Loucy (cell line): ENCODE results near the gene RHOG.
"Not testable (repeated sequence)": the region's sequence is repeated elsewhere in the genome, so short reads cannot be mapped to it uniquely, and the experiment has no call there.

ENCODE experiments used
- H2AFZ ChIP-seq: fragments of 200-600 bp; sonication (generic); 2 replicates; pipeline ENCODE4 v1.6.0; 2016; ENCODE audit warnings: antibody characterized with exemption, mild to moderate bottlenecking, low read length, moderate library complexity
- H3F3A ChIP-seq: fragments of 200-600 bp; 2 replicates; pipeline ENCODE4 v1.6.0; 2016; ENCODE audit warnings: antibody characterized with exemption, low read depth, mild to moderate bottlenecking
- H3K27me3 ChIP-seq: fragments of 200-600 bp; sonication (generic); 2 replicates; pipeline ENCODE4 v1.6.1; 2014; ENCODE audit warnings: low read length, mild to moderate bottlenecking; ENCODE audit not compliant: insufficient read depth, poor library complexity, severe bottlenecking
- H3K36me3 ChIP-seq: fragments of 200-600 bp; sonication (generic); 2 replicates; pipeline ENCODE4 v1.6.1; 2016; ENCODE audit warnings: low read length; ENCODE audit not compliant: insufficient read depth
- H3K4me1 ChIP-seq: fragments of 200-600 bp; sonication (generic); 2 replicates; pipeline ENCODE4 v1.5.1; 2014; ENCODE audit warnings: low read length, mild to moderate bottlenecking; ENCODE audit not compliant: insufficient read depth, poor library complexity, severe bottlenecking
- H3K4me2 ChIP-seq: fragments of 200-600 bp; sonication (generic); 2 replicates; pipeline ENCODE4 v1.6.0; 2014; ENCODE audit warnings: antibody characterized with exemption, low read length, low read depth, mild to moderate bottlenecking; ENCODE audit not compliant: poor library complexity, severe bottlenecking
- H3K4me3 ChIP-seq: fragments of 200-600 bp; sonication (generic); 2 replicates; pipeline ENCODE4 v1.5.1; 2014; ENCODE audit warnings: low read length, mild to moderate bottlenecking, mixed read lengths; ENCODE audit not compliant: poor library complexity, severe bottlenecking
- H3K79me2 ChIP-seq: fragments of 200-600 bp; sonication (generic); 2 replicates; pipeline ENCODE4 v1.6.1; 2014; ENCODE audit warnings: low read length; ENCODE audit not compliant: insufficient read depth
- H3K9ac ChIP-seq: fragments of 200-600 bp; sonication (generic); 2 replicates; pipeline ENCODE4 v1.6.0; 2014; ENCODE audit warnings: mild to moderate bottlenecking, low read depth, low read length, moderate library complexity; ENCODE audit not compliant: poor library complexity, severe bottlenecking
- H3K9me2 ChIP-seq: fragments of 200-600 bp; sonication (generic); replicated peaks from 2 replicates; pipeline ENCODE4 v1.6.1; 2016; ENCODE audit warnings: low read depth, low read length, mixed read lengths
- H3K9me3 ChIP-seq: fragments of 200-600 bp; sonication (generic); 2 replicates; pipeline ENCODE4 v1.6.1; 2014; ENCODE audit warnings: mild to moderate bottlenecking, antibody characterized with exemption, low read length, low read depth; ENCODE audit not compliant: insufficient read depth
- H4K20me1 ChIP-seq: fragments of 200-600 bp; sonication (generic); 2 replicates; pipeline ENCODE4 v1.6.0; 2014; ENCODE audit warnings: antibody characterized with exemption, low read length, mild to moderate bottlenecking; ENCODE audit not compliant: insufficient read depth, poor library complexity, severe bottlenecking
- CTCF ChIP-seq: fragments of 200-600 bp; sonication (generic); conservative IDR thresholded peaks from 2 replicates; pipeline ENCODE4 v1.5.1; 2014; ENCODE audit warnings: mild to moderate bottlenecking, antibody characterized with exemption, low read length
- EZH2phosphoT487 ChIP-seq: fragments of 200-600 bp; IDR thresholded peaks from 2 replicates; pipeline ENCODE4 v1.6.1; 2018; ENCODE audit warnings: antibody characterized with exemption, mild to moderate bottlenecking, moderate library complexity, borderline replicate concordance

The RHOG gene

DNA sequence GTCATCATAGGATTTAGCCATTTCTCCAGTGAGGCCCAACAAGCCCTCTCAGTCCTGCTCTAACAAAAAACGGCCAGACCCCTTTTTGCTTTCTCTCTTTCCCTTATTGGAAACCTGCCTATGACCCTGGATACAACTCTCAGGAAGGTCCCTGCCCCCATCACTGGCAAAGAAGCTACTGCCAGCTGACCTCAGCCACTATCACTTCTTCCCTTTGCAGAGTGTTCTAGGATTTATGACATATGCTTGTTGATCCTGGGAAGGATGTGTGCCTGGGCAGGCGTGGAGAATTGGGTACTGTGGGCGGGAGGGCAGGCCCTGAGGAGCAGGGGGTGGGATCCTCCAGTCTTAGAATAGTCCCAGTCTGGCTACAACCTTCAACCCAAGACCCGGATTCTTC is 24.9 kb downstream of the RHOG start:
- Histone ChIP-seq H3F3A (no peaks in the 10 kb centered on the region), H2AFZ (no peak overlapping the region), H3K4me1 (peaks cover 9% of the 10 kb centered on the region), H3K79me2 (no peaks in the 10 kb centered on the region), H3K36me3 (no peaks in the 10 kb centered on the region), H3K4me2 (no peak overlapping the region), H3K9me3 (no peaks in the 10 kb centered on the region), H3K4me3 (no peak overlapping the region), H3K27me3 (no peaks in the 10 kb centered on the region), H3K9me2 (no peaks in the 10 kb centered on the region), H4K20me1 (no peaks in the 10 kb centered on the region), H3K9ac (no peak overlapping the region)
- TF ChIP-seq EZH2phosphoT487 (no peak), CTCF (no peak)

- H3K79me2 ChIP-seq, H2AFZ ChIP-seq, H3K4me2 ChIP-seq, H3K9me3 ChIP-seq, H3K27me3 ChIP-seq, H3K36me3 ChIP-seq, H3K9me2 ChIP-seq, H3F3A ChIP-seq, H3K4me1 ChIP-seq, H3K4me3 ChIP-seq, H4K20me1 ChIP-seq, H3K9ac ChIP-seq: not testable (repeated sequence)
Observed at GRCh38 chr11:3814832-3815231, 25.9 kb downstream of the RHOG start.

GRCh38 chr11:3810951-3811350 is 29.8 kb downstream of the RHOG start:
- H2AFZ ChIP-seq = no peak overlapping the region
- H3K27me3 ChIP-seq = no peaks in the 10 kb centered on the region
- H3K9me3 ChIP-seq = no peaks in the 10 kb centered on the region
- no peaks in the 10 kb centered on the region for H3K9me2 ChIP-seq
- H4K20me1 ChIP-seq = no peaks in the 10 kb centered on the region
- TF ChIP-seq CTCF (no peak), EZH2phosphoT487 (no peak)
- H3K36me3 ChIP-seq = no peaks in the 10 kb centered on the region
- no peak overlapping the region for H3K9ac ChIP-seq
- peaks cover 8% of the 10 kb centered on the region for H3K4me1 ChIP-seq
- no peaks in the 10 kb centered on the region for H3F3A ChIP-seq
- H3K79me2 ChIP-seq = no peaks in the 10 kb centered on the region
- no peak overlapping the region for H3K4me2 ChIP-seq
- no peak overlapping the region for H3K4me3 ChIP-seq

- no peaks in the 10 kb centered on the region for H3K36me3 ChIP-seq
- no peak overlapping the region for H3K9ac ChIP-seq
- H3K9me3 ChIP-seq = no peaks in the 10 kb centered on the region
- no peak overlapping the region for H3K4me2 ChIP-seq
- no peaks in the 10 kb centered on the region for H4K20me1 ChIP-seq
- H3K79me2 ChIP-seq = no peaks in the 10 kb centered on the region
- no peaks in the 10 kb centered on the region for H3K27me3 ChIP-seq
- H2AFZ ChIP-seq = no peak overlapping the region
- H3K4me3 ChIP-seq = no peak overlapping the region
- H3K4me1 ChIP-seq = peaks cover 8% of the 10 kb centered on the region
- TF ChIP-seq EZH2phosphoT487 (no peak), CTCF (no peak)
- no peaks in the 10 kb centered on the region for H3K9me2 ChIP-seq
- H3F3A ChIP-seq = no peaks in the 10 kb centered on the region
Observed at GRCh38 chr11:3810446-3810845, 30.3 kb downstream of the RHOG start.
